Stimulated activated CD8-positive, alpha-beta memory T cell treated with anti-CD3 and anti-CD28 coated beads, Interleukin-2, amount 100 ng/mL, for 1 hour (primary cell): ENCODE results near the gene TACR2.
"Not testable (repeated sequence)": the region's sequence is repeated elsewhere in the genome, so short reads cannot be mapped to it uniquely, and the experiment has no call there.

Experiments used
- DNase-seq, 2 donors: peaks; one replicate each; pipeline ENCODE4 v3.0.0-alpha.2; 2020; ENCODE audit warnings: low read depth in 2 of 2

The TACR2 gene

GRCh38 chr10:69450395-69450794 lies 33.7 kb upstream of the TACR2 start:
- not testable (repeated sequence) for DNase-seq

DNA sequence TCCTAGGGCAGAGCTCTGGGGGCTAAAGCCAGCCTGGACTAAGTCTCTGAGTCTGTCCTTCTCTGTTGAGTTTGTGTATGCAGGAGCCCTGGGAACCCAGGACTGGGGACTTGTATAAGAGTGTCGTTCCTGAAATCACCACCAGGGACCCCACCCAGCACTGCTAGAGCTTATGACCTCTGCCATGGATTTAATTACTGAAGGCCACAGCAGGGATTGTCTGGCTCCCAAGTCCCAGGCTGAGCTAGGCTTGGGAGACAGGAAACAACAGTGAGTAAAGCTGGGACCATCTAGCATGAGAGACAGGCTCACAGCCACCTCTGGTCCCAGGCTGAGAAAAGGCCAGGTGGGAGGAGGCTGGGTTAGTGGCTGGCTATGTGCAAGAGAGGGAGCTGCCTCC lies 33.1 kb upstream of the TACR2 start:
- DNase-seq, result no peak

DNA sequence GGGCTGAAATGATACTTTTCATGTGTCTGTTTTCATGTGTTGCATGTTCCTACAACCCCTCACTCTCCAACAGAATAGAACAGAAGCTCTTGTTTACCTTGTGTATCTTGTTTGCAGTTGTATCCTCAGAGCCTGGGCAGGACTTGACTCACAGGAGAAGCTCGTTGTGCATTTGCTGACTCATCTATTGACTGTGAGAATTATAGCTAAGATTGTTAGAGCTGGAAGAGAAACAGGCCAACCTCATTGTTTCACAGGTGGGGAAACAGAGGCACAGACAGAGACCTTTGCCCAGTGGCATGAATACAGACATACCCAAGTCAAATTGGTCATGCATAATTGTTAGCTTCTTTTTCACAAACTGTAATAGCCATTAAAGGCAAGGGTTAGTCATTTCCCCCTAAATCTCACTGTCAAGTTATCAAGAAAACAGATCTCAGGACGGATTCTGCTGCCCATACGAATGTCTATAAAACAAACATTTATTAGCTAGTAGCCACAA lies 30.0 kb upstream of the TACR2 start:
- no peak for DNase-seq

DNA sequence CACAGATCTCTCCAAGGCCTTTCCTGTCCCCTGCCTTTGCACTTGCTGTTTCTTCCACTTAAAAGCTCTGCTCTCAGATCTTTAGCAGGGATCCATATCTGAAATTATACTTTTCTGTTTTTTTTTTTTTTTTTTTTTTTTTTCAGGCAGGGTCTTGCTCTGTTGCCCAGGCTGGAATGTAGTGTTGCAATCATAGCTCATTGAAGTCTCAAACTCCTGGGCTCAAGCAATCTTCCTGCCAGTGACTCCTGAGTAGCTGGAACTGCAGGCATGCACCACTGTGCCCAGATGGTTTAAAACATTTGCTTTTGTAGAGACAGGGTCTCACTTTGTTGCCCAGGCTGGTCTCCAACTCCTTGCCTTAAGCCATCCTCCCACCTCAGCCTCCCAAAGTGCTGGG lies 29.5 kb upstream of the TACR2 start:
- DNase-seq, result no peak

GRCh38 chr10:69445041-69445440 lies 28.3 kb upstream of the TACR2 start:
- no peak for DNase-seq

DNA sequence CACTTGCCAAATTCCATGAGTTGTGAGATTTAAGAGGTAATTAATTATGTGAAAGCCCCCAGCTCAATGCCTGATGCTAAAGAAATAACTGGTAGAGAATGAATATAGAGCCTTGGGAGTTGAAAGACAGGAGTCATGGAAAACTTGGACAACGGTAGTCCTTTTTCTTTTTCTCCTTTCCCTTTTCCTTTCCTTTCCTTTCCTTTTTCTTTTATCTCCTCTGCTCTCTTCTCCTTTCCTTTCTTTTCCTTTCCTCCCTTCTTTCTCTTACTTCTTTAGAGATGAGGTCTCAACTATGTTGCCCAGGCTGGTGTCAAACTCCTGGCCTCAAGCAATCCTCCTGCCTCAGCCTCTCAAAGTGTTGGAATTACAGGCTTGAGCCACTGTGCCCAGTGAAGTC lies 26.6 kb upstream of the TACR2 start:
- no peak for DNase-seq

DNA sequence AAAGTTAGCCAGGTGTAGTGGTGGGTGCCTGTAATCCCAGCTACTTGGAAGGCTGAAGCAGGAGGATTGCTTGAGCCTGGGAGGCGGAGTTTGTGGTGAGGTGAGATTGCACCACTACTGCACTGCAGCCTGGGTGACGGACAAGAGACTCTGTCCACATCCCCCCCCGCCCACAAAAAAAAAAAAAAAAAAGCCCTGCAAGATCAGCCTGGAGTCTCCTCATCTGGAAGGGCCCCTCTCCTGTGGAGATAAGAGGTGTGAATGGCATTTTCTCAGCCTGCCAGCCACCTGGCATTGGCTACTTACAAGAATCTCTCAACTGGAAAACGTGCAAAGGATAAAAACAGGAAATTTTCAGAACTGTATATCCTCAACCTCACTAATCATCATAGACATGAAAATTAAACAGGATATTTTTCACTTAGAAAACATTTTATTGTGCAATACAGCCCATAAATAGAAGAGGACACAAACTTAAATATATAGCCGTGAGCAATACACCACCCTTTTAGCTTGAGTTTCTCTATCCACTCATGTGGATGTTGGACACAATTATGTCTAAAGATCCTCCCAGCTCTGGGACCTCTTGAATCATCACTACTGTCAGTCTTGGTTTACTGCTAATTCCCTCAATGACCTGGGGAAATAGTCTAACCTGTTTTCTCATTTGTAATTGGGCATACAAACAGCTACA lies 23.2 kb upstream of the TACR2 start:
- DNase-seq, result no peak

DNA sequence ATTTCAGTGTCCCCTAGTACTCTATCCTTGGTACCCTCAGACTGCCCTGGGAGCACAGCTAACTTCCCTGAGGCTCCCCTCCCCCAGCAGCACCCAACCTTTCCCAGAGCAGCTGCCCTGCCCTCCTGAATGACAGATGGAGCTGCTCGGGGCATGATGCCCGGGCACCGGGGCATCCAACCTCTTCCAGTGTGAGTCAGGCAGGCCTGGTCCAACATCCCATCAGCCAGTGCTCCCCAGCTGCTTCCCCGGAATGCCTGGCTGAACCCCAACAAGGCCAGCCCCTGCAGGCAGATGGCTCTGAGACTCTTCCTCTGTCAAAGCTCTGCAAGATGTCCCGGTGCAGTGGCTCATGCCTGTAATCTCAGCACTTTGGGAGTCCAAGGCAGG lies 22.6 kb upstream of the TACR2 start:
- DNase-seq, result no peak

DNA sequence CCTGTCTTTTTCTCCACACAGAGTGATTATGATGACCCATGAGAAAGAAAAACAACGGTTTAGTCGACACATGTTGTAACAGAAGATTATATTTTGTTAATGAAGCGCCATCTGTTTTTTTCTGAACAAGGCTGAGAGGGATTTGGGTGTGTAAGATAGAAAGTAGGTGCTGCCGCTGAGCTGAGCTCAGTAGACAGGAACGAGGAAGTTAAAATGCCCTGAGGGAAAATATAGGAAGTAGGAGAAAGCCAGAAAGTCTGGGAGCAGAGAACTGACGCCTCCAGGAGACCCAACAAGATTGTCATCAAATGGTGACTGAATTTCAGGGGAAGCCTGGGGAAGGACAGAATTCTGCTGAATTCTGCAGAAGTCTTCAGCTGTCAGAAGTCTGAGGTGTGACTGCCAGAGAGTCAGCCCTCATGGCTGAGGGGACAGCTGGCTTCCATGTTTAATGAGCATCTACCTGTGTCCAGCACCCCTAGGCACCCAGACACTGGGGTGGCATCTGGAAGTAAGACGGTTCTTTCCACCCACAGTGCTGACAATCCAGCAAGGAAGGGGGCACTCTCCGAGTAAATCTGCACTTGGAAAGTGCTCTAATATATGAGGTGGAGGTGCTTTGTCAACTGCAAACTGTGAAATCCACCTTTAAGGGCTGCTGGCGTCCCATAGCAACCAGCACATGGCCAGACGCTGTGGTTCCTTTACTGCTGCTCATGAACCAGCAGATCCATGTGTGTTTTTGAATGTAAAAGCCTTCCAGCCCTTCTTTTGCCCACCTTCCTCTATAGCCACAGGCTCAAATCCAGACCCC lies 22.0 kb upstream of the TACR2 start:
- DNase-seq, result no peak

DNA sequence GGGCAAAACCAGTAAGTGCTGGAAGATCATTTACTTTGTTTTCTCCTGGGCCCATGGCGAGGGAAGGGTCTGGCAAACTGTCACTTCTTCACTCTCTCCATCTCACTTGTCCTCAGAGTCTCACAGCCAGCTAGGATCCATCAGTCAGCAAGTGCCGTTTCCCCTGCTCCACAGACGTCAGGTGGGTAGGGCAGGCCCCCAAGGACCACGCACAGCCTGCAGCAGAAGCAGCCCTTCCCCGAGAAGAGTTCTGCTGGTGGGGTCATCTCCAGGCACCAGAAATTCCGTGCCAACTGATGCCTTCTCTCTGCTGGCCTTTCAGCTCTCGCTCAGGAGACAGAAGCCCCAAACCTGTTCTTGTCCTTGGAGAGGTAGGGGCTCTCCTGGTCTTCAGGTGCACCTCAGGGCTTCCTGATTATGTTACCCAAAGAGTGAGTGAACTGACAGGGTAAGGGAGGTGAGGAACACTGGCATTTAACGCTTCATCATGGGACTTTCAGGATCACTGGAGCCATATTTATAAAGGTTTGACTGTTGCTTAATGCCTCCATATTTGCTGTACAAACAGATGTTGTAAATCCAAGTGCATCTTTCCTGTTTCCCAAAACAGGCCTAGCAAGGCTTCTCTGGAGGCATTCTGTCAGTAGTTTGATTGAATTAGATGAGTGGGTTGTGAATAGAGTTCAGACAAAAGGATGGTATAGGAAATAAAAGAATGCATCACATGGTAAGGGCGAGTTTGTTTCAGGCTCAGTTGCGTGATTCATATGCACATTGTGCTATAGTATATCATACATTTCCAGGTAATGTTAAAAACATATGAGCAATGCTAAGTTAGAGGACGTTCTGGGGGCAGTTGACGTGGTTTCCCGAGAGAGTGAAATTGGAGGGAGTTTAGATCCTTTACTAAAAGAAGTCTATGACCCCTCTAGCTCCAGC lies 20.9 kb upstream of the TACR2 start:
- no peak for DNase-seq

GRCh38 chr10:69435966-69436520 lies 19.3 kb upstream of the TACR2 start:
- no peak for DNase-seq

- no peak for DNase-seq
Measured at GRCh38 chr10:69434926-69435325, 18.2 kb upstream of the TACR2 start.

- DNase-seq, result no peak
Measured at GRCh38 chr10:69434169-69434568, 17.5 kb upstream of the TACR2 start.

GRCh38 chr10:69428165-69428564 lies 11.4 kb upstream of the TACR2 start:
- DNase-seq, result no peak

GRCh38 chr10:69426376-69426727 lies 9.6 kb upstream of the TACR2 start:
- DNase-seq, result no peak

GRCh38 chr10:69425511-69426298 lies 9.0 kb upstream of the TACR2 start:
- no peak for DNase-seq

GRCh38 chr10:69425041-69425440 lies 8.3 kb upstream of the TACR2 start:
- no peak for DNase-seq

GRCh38 chr10:69422676-69423075 lies 6.0 kb upstream of the TACR2 start:
- no peak for DNase-seq

DNA sequence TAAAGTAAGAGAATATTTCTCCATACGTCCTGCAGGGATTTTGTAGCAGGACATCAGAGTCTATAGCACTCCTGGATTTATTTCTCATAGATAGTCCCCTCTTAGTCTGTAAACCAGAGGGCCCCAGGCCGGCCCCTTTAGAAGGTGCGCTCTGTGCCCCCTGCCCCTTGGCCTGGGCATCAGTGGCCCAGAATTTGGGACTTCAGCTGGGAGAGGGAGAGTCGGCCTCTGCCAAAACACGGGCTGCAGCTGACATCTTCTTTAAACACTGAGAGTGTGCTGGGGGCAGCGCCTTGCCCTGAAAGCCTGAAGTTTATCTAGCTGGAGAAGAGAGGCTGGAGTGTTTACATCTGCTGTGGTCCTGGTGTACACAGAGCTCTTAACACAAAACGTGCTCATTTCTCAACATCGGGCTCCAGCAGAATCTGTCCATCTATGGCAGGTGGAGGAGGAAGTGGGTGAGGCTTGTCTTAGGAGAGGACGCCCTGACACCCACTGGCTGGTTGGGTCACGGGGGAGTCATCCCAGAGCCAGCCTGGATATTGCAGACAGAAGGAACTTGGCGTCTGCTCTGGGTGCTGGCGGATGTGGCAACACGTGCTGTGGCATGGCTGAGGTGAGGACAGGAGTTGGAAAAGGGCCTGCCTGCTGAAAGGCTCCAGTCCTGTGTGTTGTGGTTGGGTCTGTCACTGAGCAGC lies 5.0 kb upstream of the TACR2 start:
- DNase-seq, result no peak

DNA sequence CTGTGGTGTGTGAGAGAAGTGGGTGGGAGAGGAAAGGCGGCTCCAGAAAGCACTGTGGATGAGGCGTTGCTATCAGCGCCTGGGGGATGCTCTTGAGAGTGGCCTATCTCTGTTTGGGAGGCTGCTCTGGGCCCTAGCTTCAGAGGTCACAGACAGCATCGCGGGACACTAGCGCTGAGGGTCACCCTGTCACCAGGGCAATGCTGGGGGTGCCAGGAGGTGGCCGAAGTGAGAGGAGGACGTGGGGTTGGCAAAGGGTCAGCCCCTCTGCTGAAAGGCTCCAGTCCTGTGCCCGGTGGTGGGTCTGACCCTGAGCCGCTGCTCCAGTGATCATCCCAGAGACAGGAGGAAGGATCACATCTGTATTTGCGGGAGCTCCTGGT lies 3.0 kb upstream of the TACR2 start:
- DNase-seq, result no peak
